H9 (cell line): ENCODE measurements around the gene CCDC198. TPM values are rescaled to one million over a fixed set of nuclear protein-coding genes. Genes with fewer than 3 reads are reported as not detected.

ENCODE experiments used
- DNase-seq: peaks from one replicate; pipeline ENCODE4 v3.0.0-alpha.2; 2017
- H2AFZ ChIP-seq: one replicate; pipeline ENCODE4 v1.6.1; 2013; ENCODE audit warnings: mild to moderate bottlenecking, low read length, control low read depth, moderate library complexity
- H2AK5ac ChIP-seq: 2 replicates; pipeline ENCODE4 v1.6.1; 2013; ENCODE audit warnings: low read length, control low read depth, mixed read lengths; ENCODE audit not compliant: insufficient read length
- H2BK120ac ChIP-seq: one replicate; pipeline ENCODE4 v1.6.1; 2013; ENCODE audit warnings: low read depth, mild to moderate bottlenecking, low read length, control low read depth, inconsistent platforms; ENCODE audit not compliant: poor library complexity, severe bottlenecking
- H2BK12ac ChIP-seq: 2 replicates; pipeline ENCODE4 v1.6.1; 2013; ENCODE audit warnings: low read length, control low read depth, mixed read lengths, low read depth; ENCODE audit not compliant: insufficient read length
- H2BK15ac ChIP-seq: 2 replicates; pipeline ENCODE4 v1.6.1; 2013; ENCODE audit warnings: low read depth, low read length, control low read depth
- H2BK20ac ChIP-seq: one replicate; pipeline ENCODE4 v1.6.1; 2013; ENCODE audit warnings: low read depth, mild to moderate bottlenecking, low read length, control low read depth, inconsistent platforms; ENCODE audit not compliant: poor library complexity, severe bottlenecking
- H2BK5ac ChIP-seq: 2 replicates; pipeline ENCODE4 v1.6.1; 2013; ENCODE audit warnings: low read length, control low read depth, mixed read lengths; ENCODE audit not compliant: insufficient read length
- H3K14ac ChIP-seq: 2 replicates; pipeline ENCODE4 v1.6.1; 2013; ENCODE audit warnings: low read length, control low read depth; ENCODE audit not compliant: insufficient read depth
- H3K18ac ChIP-seq: 2 replicates; pipeline ENCODE4 v1.6.1; 2013; ENCODE audit warnings: low read depth, mild to moderate bottlenecking, mixed read lengths, low read length, control low read depth; ENCODE audit not compliant: insufficient read length
- H3K23ac ChIP-seq: 2 replicates; pipeline ENCODE4 v1.6.1; 2013; ENCODE audit warnings: low read length, control low read depth, mixed read lengths, low read depth; ENCODE audit not compliant: insufficient read length
- H3K23me2 ChIP-seq: 2 replicates; pipeline ENCODE4 v1.6.1; 2013; ENCODE audit warnings: low read depth, mild to moderate bottlenecking, mixed read lengths, low read length, control low read depth; ENCODE audit not compliant: insufficient read length, poor library complexity, severe bottlenecking
- H3K27ac ChIP-seq: 2 replicates; pipeline ENCODE4 v1.5.1; 2013; ENCODE audit warnings: low read length, control low read depth, mixed read lengths, low read depth; ENCODE audit not compliant: insufficient read length
- H3K27me3 ChIP-seq: 2 replicates; pipeline ENCODE4 v1.6.1; 2013; ENCODE audit warnings: low read length, control low read depth, inconsistent platforms; ENCODE audit not compliant: insufficient read depth
- H3K4ac ChIP-seq: 2 replicates; pipeline ENCODE4 v1.6.1; 2013; ENCODE audit warnings: low read depth, mild to moderate bottlenecking, control low read depth, inconsistent platforms, low read length, moderate library complexity
- H3K4me1 ChIP-seq: 2 replicates; pipeline ENCODE4 v1.6.1; 2013; ENCODE audit warnings: low read length, control low read depth, inconsistent platforms; ENCODE audit not compliant: insufficient read depth
- H3K4me2 ChIP-seq: 2 replicates; pipeline ENCODE4 v1.6.1; 2013; ENCODE audit warnings: low read length, control low read depth, mixed read lengths; ENCODE audit not compliant: insufficient read length, insufficient read depth
- H3K56ac ChIP-seq: 2 replicates; pipeline ENCODE4 v1.6.1; 2013; ENCODE audit warnings: low read depth, mild to moderate bottlenecking, mixed read lengths, low read length, control low read depth; ENCODE audit not compliant: insufficient read length
- H3K79me1 ChIP-seq: 2 replicates; pipeline ENCODE4 v1.6.1; 2013; ENCODE audit warnings: low read depth, mild to moderate bottlenecking, moderate library complexity, low read length, control low read depth, inconsistent platforms; ENCODE audit not compliant: insufficient read depth, poor library complexity, severe bottlenecking
- H3K79me2 ChIP-seq: 2 replicates; pipeline ENCODE4 v1.6.1; 2013; ENCODE audit warnings: low read length, control low read depth, inconsistent platforms; ENCODE audit not compliant: insufficient read depth
- H3K9ac ChIP-seq: 2 replicates; pipeline ENCODE4 v1.6.1; 2013; ENCODE audit warnings: low read length, control low read depth, mixed read lengths; ENCODE audit not compliant: insufficient read length; ENCODE audit errors: extremely low read depth
- H3K9me3 ChIP-seq: one replicate; pipeline ENCODE4 v1.6.1; 2013; ENCODE audit warnings: low read depth, low read length, inconsistent platforms; ENCODE audit not compliant: control insufficient read depth
- H3T11ph ChIP-seq: one replicate; pipeline ENCODE4 v1.6.1; 2013; ENCODE audit warnings: mild to moderate bottlenecking, low read length, control low read depth, inconsistent platforms
- H4K20me1 ChIP-seq: one replicate; pipeline ENCODE4 v1.6.1; 2013; ENCODE audit not compliant: control insufficient read depth, insufficient read length, insufficient read depth
- H4K5ac ChIP-seq: 2 replicates; pipeline ENCODE4 v1.6.1; 2013; ENCODE audit warnings: low read depth, mild to moderate bottlenecking, mixed read lengths, low read length, control low read depth; ENCODE audit not compliant: insufficient read length
- H4K8ac ChIP-seq: replicated peaks from 2 replicates; pipeline ENCODE4 v1.6.1; 2013; ENCODE audit warnings: low read length, control low read depth, mixed read lengths, low read depth; ENCODE audit not compliant: insufficient read length
- H4K91ac ChIP-seq: 2 replicates; pipeline ENCODE4 v1.6.1; 2013; ENCODE audit warnings: low read depth, mild to moderate bottlenecking, moderate library complexity, mixed read lengths, low read length, control low read depth; ENCODE audit not compliant: insufficient read length
- H3K27ac Mint-ChIP-seq, 3 experiments: 2 replicates in 2 of 3; 3 replicates in 1 of 3; pipeline ENCODE4 v1.8.0; 2020 to 2021; ENCODE audit warnings: mixed read lengths in 3 of 3, mild to moderate bottlenecking in 1 of 3, moderate library complexity in 1 of 3
- H3K27me3 Mint-ChIP-seq: 2 replicates; pipeline ENCODE4 v1.8.0; 2021; ENCODE audit warnings: low read depth, mild to moderate bottlenecking, moderate library complexity, mixed read lengths
- H3K36me3 Mint-ChIP-seq, 3 experiments: 2 replicates in 2 of 3; 3 replicates in 1 of 3; pipeline ENCODE4 v1.8.0; 2020 to 2021; ENCODE audit warnings: low read depth in 3 of 3, mixed read lengths in 3 of 3; ENCODE audit not compliant: insufficient read depth in 1 of 3
- H3K4me1 Mint-ChIP-seq, 2 experiments: 2 replicates each; pipeline ENCODE4 v1.8.0; 2020; ENCODE audit warnings: mixed read lengths in 2 of 2
- H3K4me3 Mint-ChIP-seq, 2 experiments: 2 replicates in 1 of 2; 3 replicates in 1 of 2; pipeline ENCODE4 v1.8.0; 2020 to 2021; ENCODE audit warnings: mild to moderate bottlenecking in 2 of 2, mixed read lengths in 2 of 2, moderate library complexity in 1 of 2
- H3K9me3 Mint-ChIP-seq, 2 experiments: 2 replicates in 1 of 2; 3 replicates in 1 of 2; pipeline ENCODE4 v1.8.0; 2020; ENCODE audit warnings: mild to moderate bottlenecking in 2 of 2, mixed read lengths in 2 of 2, moderate library complexity in 1 of 2
- CTCF ChIP-seq: fragments of 200-600 bp; sonication (generic); conservative IDR thresholded peaks from 3 replicates; pipeline ENCODE4 v1.8.0; 2021; ENCODE audit warnings: antibody characterized with exemption, mild to moderate bottlenecking
- total RNA-seq: library from RNA; stranded (reverse); gene quantifications from 2 replicates; pipeline ENCODE4 v1.2.1, GENCODE V29; 2021

Gene CCDC198
- total RNA-seq, 1 experiment from 2014 or later: not detected

- no peaks in the 10 kb centered on the region for H3K23me2 ChIP-seq
- no peak overlapping the region for H2BK120ac ChIP-seq
- H3K4me1 Mint-ChIP-seq: peaks cover 2 to 3% of the 10 kb centered on the region in 2 experiments; a peak in 2 of 4 replicates
- no peak overlapping the region for H4K8ac ChIP-seq
- H3K56ac ChIP-seq: no peak overlapping the region
- H3K14ac ChIP-seq: no peak overlapping the region
- H4K20me1 ChIP-seq: no peaks in the 10 kb centered on the region
- H3K27ac Mint-ChIP-seq: no peak overlapping the region
- no peak overlapping the region for H2BK5ac ChIP-seq
- H2AFZ ChIP-seq: no peak overlapping the region
- H3K27ac ChIP-seq: no peak overlapping the region
- H3K9me3 ChIP-seq: no peaks in the 10 kb centered on the region
- no peak overlapping the region for H2BK15ac ChIP-seq
- H3K9me3 Mint-ChIP-seq: no peaks in the 10 kb centered on the region
- H3K23ac ChIP-seq: no peak overlapping the region
- H3K4me2 ChIP-seq: no peak overlapping the region
- H4K5ac ChIP-seq: no peak overlapping the region
- H3K9ac ChIP-seq: no peak overlapping the region
- H4K91ac ChIP-seq: no peak overlapping the region
- peaks cover 4% of the 10 kb centered on the region; the same call in 1 of the 2 replicates for H3K27me3 Mint-ChIP-seq
- H3K4me3 Mint-ChIP-seq: no peak overlapping the region
- no peak overlapping the region for H3K4ac ChIP-seq
- no peaks in the 10 kb centered on the region for H3K79me2 ChIP-seq
- no peak for TF ChIP-seq CTCF
- no peaks in the 10 kb centered on the region for H3K27me3 ChIP-seq
- H2BK12ac ChIP-seq: no peak overlapping the region
- no peaks in the 10 kb centered on the region for H3K4me1 ChIP-seq
- no peak overlapping the region for H2AK5ac ChIP-seq
- H2BK20ac ChIP-seq: no peak overlapping the region
- no peaks in the 10 kb centered on the region; a peak in 1 of 7 replicates for H3K36me3 Mint-ChIP-seq
- no peak overlapping the region for H3K18ac ChIP-seq
- no peak for DNase-seq
- H3K79me1 ChIP-seq: no peaks in the 10 kb centered on the region
- H3T11ph ChIP-seq: no peak overlapping the region
Observed at GRCh38 chr14:57530571-57530970, 36.9 kb upstream of the CCDC198 start.
